ENCODE data around the gene SLC6A17.

The SLC6A17 gene

GRCh38 chr1:110135666-110136065 is 14.6 kb upstream of the SLC6A17 start:
- no peak for DNase-seq

- no peak for DNase-seq
These were observed 13.4 kb upstream of the SLC6A17 start for GRCh38 chr1:110136911-110137310.

GRCh38 chr1:110138956-110139355 is 11.3 kb upstream of the SLC6A17 start:
- DNase-seq = no peak

- DNase-seq = no peak
These were observed 5.9 kb upstream of the SLC6A17 start for GRCh38 chr1:110144366-110144765.

GRCh38 chr1:110148961-110149360 is 1.3 kb upstream of the SLC6A17 start:
- no peak for DNase-seq

GRCh38 chr1:110151175-110151669 is 928 bp downstream of the SLC6A17 start:
- DNase-seq = no peak

GRCh38 chr1:110152133-110152785 is 2.0 kb downstream of the SLC6A17 start:
- DNase-seq = peak; percentile 31

GRCh38 chr1:110153407-110153950 is 3.2 kb downstream of the SLC6A17 start:
- DNase-seq = no peak

- DNase-seq = peak; percentile 60
These were observed 5.7 kb downstream of the SLC6A17 start for GRCh38 chr1:110155878-110156522.

- DNase-seq = no peak
These were observed 8.0 kb downstream of the SLC6A17 start for GRCh38 chr1:110158261-110158660.

- no peak for DNase-seq
These were observed 8.9 kb downstream of the SLC6A17 start for GRCh38 chr1:110159168-110159567.

- no peak for DNase-seq
These were observed 10.3 kb downstream of the SLC6A17 start for GRCh38 chr1:110160538-110161100.

GRCh38 chr1:110161165-110161564 is 10.9 kb downstream of the SLC6A17 start:
- no peak for DNase-seq

- no peak for DNase-seq
These were observed 11.6 kb downstream of the SLC6A17 start for GRCh38 chr1:110161849-110162248.

- no peak for DNase-seq
These were observed 13.3 kb downstream of the SLC6A17 start for GRCh38 chr1:110163591-110163990.

GRCh38 chr1:110164725-110165350 is 14.5 kb downstream of the SLC6A17 start:
- no peak for DNase-seq

GRCh38 chr1:110165761-110166231 is 15.5 kb downstream of the SLC6A17 start:
- no peak for DNase-seq

GRCh38 chr1:110166861-110167260 is 16.6 kb downstream of the SLC6A17 start:
- DNase-seq = no peak

GRCh38 chr1:110170766-110171733 is 20.8 kb downstream of the SLC6A17 start:
- DNase-seq = no peak

GRCh38 chr1:110172001-110172400 is 21.7 kb downstream of the SLC6A17 start:
- no peak for DNase-seq

GRCh38 chr1:110173466-110174105 is 23.3 kb downstream of the SLC6A17 start:
- DNase-seq = peak; percentile 40
